Mucosa of stomach (tissue), 1 donor: ENCODE measurements around the gene ZNF654.

Experiments
- H3K27me3 ChIP-seq: one replicate; pipeline ENCODE4 v1.7.0; 2013; ENCODE audit warnings: mild to moderate bottlenecking, low read length; ENCODE audit not compliant: control insufficient read depth, insufficient read depth
- H3K36me3 ChIP-seq: one replicate; pipeline ENCODE4 v1.7.0; 2013; ENCODE audit warnings: low read length; ENCODE audit not compliant: control insufficient read depth, insufficient read depth
- H3K4me1 ChIP-seq: one replicate; pipeline ENCODE4 v1.7.0; 2013; ENCODE audit warnings: mild to moderate bottlenecking, low read length; ENCODE audit not compliant: control insufficient read depth, insufficient read depth
- H3K4me3 ChIP-seq: one replicate; pipeline ENCODE4 v1.7.0; 2013; ENCODE audit warnings: low read length
- H3K9ac ChIP-seq: one replicate; pipeline ENCODE4 v1.7.0; 2013; ENCODE audit warnings: mild to moderate bottlenecking, low read length, moderate library complexity
- H3K9me3 ChIP-seq: one replicate; pipeline ENCODE4 v1.7.0; 2013; ENCODE audit warnings: mild to moderate bottlenecking, low read length, moderate library complexity; ENCODE audit not compliant: control insufficient read depth
- donor health status: Pancreatic carcinoma.

Gene ZNF654

DNA sequence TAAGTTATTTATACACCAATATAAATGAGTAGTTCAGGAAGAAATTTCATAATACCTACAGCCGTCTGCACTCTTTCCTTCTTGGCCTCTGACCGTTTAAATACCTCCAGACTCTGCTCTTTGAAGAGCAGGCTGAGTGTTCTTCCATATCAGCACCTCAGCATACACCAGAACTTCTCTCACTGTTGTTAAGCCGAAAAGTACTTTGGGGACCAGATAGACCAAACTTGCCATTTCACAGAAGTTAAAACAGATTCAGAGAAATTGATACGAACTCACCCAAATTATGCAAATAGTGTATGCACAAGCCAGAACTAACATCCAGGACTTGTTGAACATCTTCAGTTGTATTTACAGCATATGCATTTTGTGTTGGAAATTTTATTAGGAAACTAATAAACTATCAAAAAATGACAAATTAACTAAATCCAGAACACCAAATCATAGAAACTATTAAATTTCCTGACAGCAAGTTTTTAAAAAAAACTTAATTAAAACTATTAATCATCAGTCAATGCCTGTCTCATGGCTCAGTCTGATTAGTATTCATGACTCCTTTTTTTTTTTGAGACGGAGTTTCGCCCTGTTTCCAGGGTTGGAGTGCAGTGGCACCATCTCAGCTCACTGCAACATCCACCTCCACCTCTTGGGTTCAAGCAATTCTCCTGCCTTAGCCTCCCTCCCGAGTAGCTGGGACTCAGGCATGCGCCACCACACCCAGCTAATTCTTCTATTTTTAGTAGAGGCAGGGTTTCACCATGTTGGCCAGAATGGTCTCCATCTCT lies 24.4 kb upstream of the ZNF654 start:
- no peaks in the 10 kb centered on the region for H3K27me3 ChIP-seq
- no peaks in the 10 kb centered on the region for H3K36me3 ChIP-seq
- H3K4me1 ChIP-seq = no peaks in the 10 kb centered on the region
- H3K9ac ChIP-seq = no peak overlapping the region
- no peak overlapping the region for H3K4me3 ChIP-seq
- H3K9me3 ChIP-seq = no peaks in the 10 kb centered on the region

GRCh38 chr3:88036221-88036620 lies 22.8 kb upstream of the ZNF654 start:
- Histone ChIP-seq H3K4me3 (no peak overlapping the region), H3K27me3 (no peaks in the 10 kb centered on the region)

DNA sequence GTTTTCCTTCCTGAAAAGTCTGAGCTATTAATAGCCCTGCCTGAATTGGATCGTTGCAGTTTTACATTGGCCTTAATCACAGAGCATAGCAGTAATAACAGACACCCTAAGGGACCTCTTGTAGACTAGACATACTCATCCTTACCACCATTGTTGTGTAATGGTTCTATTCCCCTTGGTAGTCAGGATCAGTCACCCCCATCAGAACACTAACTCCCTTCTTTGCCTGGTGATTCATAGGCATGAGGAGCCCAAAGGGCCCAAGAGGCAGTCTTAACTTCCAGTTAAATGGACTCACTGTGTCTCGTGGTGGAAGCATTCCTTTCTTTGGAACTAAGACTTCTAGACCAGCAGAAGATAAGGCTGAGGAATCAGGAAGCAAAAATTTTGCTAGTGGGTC lies 20.5 kb upstream of the ZNF654 start:
- Histone ChIP-seq H3K36me3 (no peaks in the 10 kb centered on the region), H3K27me3 (no peaks in the 10 kb centered on the region), H3K9ac (no peak overlapping the region), H3K9me3 (no peaks in the 10 kb centered on the region), H3K4me1 (no peaks in the 10 kb centered on the region), H3K4me3 (no peak overlapping the region)

More at GRCh38 chr3:88036221-88036620, 22.8 kb upstream of the ZNF654 start:
- H3K36me3 ChIP-seq = no peaks in the 10 kb centered on the region
- no peaks in the 10 kb centered on the region for H3K4me1 ChIP-seq
- H3K9ac ChIP-seq = no peak overlapping the region
- H3K9me3 ChIP-seq = no peaks in the 10 kb centered on the region

DNA sequence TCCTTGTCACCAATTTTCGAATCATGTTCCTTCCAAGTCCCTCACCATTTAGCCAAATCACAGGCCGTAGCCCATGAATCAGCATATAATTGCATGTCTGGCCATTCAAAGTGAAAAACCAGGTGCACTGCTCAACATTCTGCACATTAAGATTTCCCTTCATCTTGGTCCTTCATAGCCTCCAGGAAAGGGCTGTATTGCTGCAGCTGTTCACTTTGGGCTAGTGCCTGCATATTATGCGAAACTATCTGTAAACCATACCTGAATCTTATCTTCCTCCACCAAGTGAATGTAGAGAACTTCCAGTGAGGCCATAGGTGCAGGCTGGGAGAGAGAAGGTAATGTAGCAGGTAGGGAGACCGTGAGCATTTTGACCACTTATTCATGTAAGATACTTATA lies 18.5 kb upstream of the ZNF654 start:
- no peaks in the 10 kb centered on the region for H3K27me3 ChIP-seq
- H3K9ac ChIP-seq = no peak overlapping the region
- no peaks in the 10 kb centered on the region for H3K36me3 ChIP-seq
- no peak overlapping the region for H3K4me3 ChIP-seq
- no peaks in the 10 kb centered on the region for H3K4me1 ChIP-seq
- no peaks in the 10 kb centered on the region for H3K9me3 ChIP-seq

- no peaks in the 10 kb centered on the region for H3K36me3 ChIP-seq
- no peak overlapping the region for H3K4me3 ChIP-seq
- no peaks in the 10 kb centered on the region for H3K4me1 ChIP-seq
- H3K9ac ChIP-seq = no peak overlapping the region
- H3K9me3 ChIP-seq = no peaks in the 10 kb centered on the region
- H3K27me3 ChIP-seq = no peaks in the 10 kb centered on the region
Measured at GRCh38 chr3:88041005-88041404, 18.1 kb upstream of the ZNF654 start.

DNA sequence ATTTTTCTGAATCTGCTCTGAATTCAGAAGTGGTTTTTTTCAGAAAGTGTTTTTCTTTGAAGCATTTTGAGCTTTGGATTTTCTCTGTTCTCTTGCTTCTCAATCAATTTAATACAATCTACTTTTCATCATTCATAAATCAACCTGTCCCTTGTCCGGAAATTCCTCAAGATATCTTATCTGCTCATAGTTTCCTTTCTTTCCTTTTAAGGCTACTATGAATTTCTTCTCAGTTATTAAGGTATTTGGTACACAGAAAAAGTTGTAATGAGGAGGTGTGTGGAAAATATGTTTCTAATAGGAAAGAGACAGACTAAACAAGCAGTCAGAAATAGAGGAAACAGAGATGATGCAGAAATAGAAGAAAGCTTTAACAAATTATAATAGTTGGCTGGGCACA lies 14.6 kb upstream of the ZNF654 start:
- Histone ChIP-seq H3K4me3 (no peak overlapping the region), H3K27me3 (no peaks in the 10 kb centered on the region), H3K36me3 (no peaks in the 10 kb centered on the region), H3K9ac (no peak overlapping the region), H3K9me3 (no peaks in the 10 kb centered on the region), H3K4me1 (no peaks in the 10 kb centered on the region)

DNA sequence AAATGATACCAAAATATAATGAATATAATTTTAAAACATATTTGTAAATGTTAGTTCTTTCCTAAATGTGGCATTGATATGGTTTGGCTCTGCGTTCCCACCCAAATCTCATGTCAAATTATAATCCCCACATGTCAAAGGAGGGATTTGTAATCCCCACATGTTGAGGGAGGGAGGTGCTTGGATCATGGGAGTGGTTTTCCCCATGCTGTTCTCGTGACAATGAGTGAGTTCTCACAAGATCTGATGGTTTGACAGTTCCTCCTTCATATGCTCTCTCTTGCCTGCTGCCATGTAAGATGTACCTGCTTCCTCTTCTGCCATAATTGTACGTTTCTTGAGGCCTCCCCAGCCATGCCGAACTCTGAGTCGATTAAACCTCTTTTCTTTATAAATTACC lies 12.3 kb upstream of the ZNF654 start:
- Histone ChIP-seq H3K36me3 (no peaks in the 10 kb centered on the region), H3K9ac (no peak overlapping the region), H3K27me3 (no peaks in the 10 kb centered on the region), H3K4me1 (no peaks in the 10 kb centered on the region), H3K4me3 (no peak overlapping the region), H3K9me3 (no peaks in the 10 kb centered on the region)

GRCh38 chr3:88057630-88058305 lies 1.3 kb upstream of the ZNF654 start:
- H3K9ac ChIP-seq = peak overlapping the region; percentile 84
- no peaks in the 10 kb centered on the region for H3K9me3 ChIP-seq
- no peaks in the 10 kb centered on the region for H3K27me3 ChIP-seq
- H3K36me3 ChIP-seq = no peaks in the 10 kb centered on the region
- H3K4me1 ChIP-seq = no peaks in the 10 kb centered on the region
- peak overlapping the region; percentile 85 for H3K4me3 ChIP-seq

GRCh38 chr3:88058306-88058580 lies 812 bp upstream of the ZNF654 start:
- no peaks in the 10 kb centered on the region for H3K36me3 ChIP-seq
- peak overlapping the region; percentile 85 for H3K4me3 ChIP-seq
- peak overlapping the region; percentile 84 for H3K9ac ChIP-seq
- H3K4me1 ChIP-seq = no peaks in the 10 kb centered on the region
- H3K9me3 ChIP-seq = no peaks in the 10 kb centered on the region
- no peaks in the 10 kb centered on the region for H3K27me3 ChIP-seq

- no peaks in the 10 kb centered on the region for H3K9me3 ChIP-seq
- no peaks in the 10 kb centered on the region for H3K4me1 ChIP-seq
- H3K27me3 ChIP-seq = no peaks in the 10 kb centered on the region
- no peaks in the 10 kb centered on the region for H3K36me3 ChIP-seq
- H3K4me3 ChIP-seq = peak overlapping the region; percentile 93
- H3K9ac ChIP-seq = peak overlapping the region; percentile 94
Measured at GRCh38 chr3:88059380-88060170, 520 bp downstream of the ZNF654 start.

- H3K9me3 ChIP-seq = no peaks in the 10 kb centered on the region
- H3K4me1 ChIP-seq = no peaks in the 10 kb centered on the region
- no peaks in the 10 kb centered on the region for H3K27me3 ChIP-seq
- no peak overlapping the region for H3K9ac ChIP-seq
- no peaks in the 10 kb centered on the region for H3K36me3 ChIP-seq
- no peak overlapping the region for H3K4me3 ChIP-seq
Measured at GRCh38 chr3:88061746-88062145, 2.7 kb downstream of the ZNF654 start.

- Histone ChIP-seq H3K4me1 (no peaks in the 10 kb centered on the region), H3K9ac (no peak overlapping the region), H3K4me3 (no peak overlapping the region)
Measured at GRCh38 chr3:88075072-88075471, 16.0 kb downstream of the ZNF654 start.

More at GRCh38 chr3:88075072-88075471, 16.0 kb downstream of the ZNF654 start:
- no peaks in the 10 kb centered on the region for H3K9me3 ChIP-seq
- no peaks in the 10 kb centered on the region for H3K36me3 ChIP-seq
- H3K27me3 ChIP-seq = no peaks in the 10 kb centered on the region
